Activated CD4-positive, alpha-beta T cell treated with anti-CD3 and anti-CD28 coated beads for 24 hours (primary cell): Measurements from ENCODE around the gene CCDC3.
A peak's percentile ranks its signal among the peaks of the same experiment; 100 is the strongest.
"Not testable (repeated sequence)": the region's sequence is repeated elsewhere in the genome, so short reads cannot be mapped to it uniquely, and the experiment has no call there.

Experiments used
- DNase-seq, 2 donors: peaks; one replicate each; pipeline ENCODE4 v3.0.0-alpha.2; 2020; ENCODE audit warnings: low read depth in 2 of 2

The CCDC3 gene

DNA sequence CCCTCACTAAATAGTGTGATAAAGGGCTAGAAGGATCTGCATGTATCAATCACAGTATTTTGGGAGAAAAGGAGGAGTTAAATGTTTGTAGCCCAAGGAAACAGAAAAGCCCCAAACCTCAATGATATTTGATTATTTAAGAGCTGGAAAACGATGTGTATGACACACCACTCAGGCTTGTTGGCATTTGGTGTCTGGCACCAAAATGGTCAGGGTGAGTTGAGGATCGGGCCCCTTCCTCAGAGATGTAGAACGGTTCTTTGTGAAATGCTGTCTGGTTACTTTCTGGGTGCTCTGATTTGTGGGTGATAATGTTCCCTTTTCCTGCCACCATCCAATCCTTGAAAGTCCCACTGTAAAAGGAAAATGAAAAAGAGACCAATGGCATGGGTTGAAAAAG, 113.7 kb downstream of the CCDC3 start:
- DNase-seq, result no peak

DNA sequence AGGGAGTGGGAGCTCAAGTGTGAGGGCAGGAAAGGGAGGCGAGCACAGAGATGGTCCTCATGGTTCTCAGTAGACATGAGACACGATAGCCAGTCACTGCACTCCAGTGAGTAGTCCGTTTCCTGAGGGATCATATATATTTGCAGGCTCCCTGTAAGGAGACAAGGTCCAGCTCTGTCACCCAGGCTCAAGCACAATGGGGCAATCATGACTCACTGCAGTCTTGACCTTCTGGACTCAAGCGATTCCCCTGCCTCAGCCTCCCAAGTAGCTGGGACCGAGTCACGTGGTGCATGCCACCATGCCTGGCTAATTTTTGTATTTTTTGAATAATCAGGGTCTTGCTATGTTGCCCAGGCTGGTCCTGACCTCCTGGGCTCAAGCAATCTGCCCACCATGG, 116.7 kb downstream of the CCDC3 start:
- DNase-seq, result no peak

DNA sequence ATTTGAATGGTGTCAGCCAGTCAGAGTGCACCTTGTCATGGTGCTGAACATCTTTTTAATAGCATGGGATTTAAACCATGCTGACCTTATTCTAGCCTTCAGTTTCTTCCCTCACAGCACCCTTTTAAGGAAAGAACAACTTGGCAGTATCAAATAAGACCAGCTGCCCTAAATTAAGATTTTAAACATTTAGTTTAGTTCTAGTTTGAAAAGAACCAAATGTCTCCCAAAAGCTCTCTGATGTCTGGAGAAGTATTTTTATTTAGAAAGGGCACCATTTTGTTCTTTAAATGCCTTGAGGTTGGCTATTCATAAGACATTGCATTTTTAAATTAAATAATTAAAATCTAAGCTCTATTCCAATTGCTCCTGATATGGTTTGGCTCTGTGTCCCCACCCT, 121.1 kb downstream of the CCDC3 start:
- no peak for DNase-seq

GRCh38 chr10:12877150-12877549, 124.4 kb downstream of the CCDC3 start:
- no peak for DNase-seq

GRCh38 chr10:12876266-12876665, 125.2 kb downstream of the CCDC3 start:
- no peak for DNase-seq

GRCh38 chr10:12875100-12875499, 126.4 kb downstream of the CCDC3 start:
- no peak for DNase-seq

- no peak for DNase-seq
Observed at GRCh38 chr10:12874501-12874900, 127.0 kb downstream of the CCDC3 start.

DNA sequence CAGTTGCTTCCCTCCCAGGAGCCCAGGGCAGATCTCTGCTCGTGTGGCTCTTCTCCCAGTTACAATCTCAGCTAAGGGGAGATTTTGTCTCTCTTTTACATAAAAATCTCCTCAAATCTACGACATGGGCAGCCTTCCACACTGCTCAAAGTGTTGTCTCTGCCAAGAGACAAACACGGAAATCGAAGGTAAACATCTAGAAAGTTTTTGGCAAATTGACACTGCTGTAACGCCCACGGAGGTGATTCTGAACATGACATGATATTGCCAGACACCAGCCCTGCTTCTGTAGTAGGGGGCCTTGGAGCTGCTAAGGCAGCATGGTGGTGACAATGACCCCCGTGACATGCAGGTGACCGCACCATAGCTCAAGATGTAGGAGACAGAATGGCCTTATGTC, 128.3 kb downstream of the CCDC3 start:
- no peak for DNase-seq

GRCh38 chr10:12872577-12872976, 128.9 kb downstream of the CCDC3 start:
- no peak for DNase-seq

GRCh38 chr10:12869427-12869826, 132.1 kb downstream of the CCDC3 start:
- DNase-seq, result no peak

DNA sequence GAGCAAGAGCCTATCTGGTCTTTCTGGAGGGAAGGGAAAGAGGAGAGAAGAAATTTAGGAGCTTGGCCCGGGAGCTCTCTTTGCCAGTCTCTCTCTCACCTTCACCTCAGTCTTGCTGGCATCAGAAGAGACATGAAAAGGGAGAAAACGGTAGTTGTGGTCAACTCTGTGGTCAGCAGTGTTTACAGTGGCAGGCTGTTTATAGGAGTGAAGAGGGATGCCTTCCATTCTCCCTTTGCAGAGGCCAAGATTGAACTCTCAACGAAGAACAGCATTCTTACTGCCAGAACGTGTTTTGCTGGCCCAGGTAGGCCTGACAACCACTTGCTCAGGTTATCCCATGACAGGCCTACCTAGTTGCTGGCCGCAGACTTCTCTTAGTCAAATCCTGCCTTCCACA, 133.3 kb downstream of the CCDC3 start:
- DNase-seq, result no peak

DNA sequence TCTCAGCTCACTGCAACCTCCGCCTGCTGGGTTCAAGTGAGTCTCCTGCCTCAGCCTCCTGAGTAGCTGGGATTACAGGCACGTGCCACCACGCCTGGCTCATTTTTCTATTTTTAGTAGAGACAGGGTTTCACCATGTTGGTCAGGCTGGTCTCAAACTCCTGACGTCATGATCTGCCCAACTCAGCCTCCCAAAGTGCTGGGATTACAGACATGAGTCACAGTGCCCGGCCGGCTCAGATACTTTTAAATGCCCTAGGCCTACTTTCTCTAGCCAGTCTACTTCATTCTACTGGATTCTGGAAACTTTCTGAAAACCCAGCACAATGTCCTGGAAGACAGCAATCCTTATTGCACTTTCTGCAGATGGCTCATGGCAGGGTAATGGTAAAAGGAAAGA, 136.0 kb downstream of the CCDC3 start:
- not testable (repeated sequence) for DNase-seq

DNA sequence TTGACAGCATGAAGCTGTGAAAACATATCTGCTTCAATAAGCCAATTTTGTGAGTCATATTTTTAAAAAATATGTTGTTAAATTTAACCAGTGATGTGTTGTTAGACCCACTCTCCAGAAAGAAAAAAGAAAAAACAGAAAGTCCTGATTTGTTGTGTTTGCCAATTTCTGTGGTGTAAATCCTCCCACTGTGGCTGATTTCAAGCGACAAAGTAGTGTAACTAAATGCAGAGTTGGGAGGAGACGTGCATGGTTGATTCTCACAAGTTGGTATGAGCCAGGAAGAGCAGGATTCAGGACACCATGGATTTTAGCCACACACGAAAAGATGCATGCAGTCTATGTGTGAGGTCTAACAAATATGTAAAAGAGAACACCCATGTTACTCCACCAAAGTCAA, 139.1 kb downstream of the CCDC3 start:
- no peak for DNase-seq

DNA sequence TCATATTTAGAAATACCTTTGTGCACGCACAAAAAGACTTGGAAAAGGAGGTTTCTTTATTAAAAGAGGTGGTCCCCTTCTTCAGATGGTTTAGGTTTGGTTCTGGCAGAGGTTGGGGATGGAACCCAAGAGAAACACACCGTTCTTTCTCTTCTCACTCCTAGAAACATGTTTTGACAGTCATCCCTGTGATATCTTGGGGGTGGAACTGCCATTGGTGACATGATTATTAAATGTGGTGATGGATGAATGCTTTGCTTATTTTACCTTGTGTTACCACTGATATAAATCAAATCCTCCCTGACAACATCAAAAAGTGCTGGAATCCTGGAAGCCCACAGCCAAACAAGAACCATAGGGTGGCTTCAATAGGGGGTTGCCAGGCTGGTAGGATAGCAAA, 146.5 kb downstream of the CCDC3 start:
- DNase-seq, result no peak

- no peak for DNase-seq
Observed at GRCh38 chr10:12852687-12853086, 148.8 kb downstream of the CCDC3 start.

DNA sequence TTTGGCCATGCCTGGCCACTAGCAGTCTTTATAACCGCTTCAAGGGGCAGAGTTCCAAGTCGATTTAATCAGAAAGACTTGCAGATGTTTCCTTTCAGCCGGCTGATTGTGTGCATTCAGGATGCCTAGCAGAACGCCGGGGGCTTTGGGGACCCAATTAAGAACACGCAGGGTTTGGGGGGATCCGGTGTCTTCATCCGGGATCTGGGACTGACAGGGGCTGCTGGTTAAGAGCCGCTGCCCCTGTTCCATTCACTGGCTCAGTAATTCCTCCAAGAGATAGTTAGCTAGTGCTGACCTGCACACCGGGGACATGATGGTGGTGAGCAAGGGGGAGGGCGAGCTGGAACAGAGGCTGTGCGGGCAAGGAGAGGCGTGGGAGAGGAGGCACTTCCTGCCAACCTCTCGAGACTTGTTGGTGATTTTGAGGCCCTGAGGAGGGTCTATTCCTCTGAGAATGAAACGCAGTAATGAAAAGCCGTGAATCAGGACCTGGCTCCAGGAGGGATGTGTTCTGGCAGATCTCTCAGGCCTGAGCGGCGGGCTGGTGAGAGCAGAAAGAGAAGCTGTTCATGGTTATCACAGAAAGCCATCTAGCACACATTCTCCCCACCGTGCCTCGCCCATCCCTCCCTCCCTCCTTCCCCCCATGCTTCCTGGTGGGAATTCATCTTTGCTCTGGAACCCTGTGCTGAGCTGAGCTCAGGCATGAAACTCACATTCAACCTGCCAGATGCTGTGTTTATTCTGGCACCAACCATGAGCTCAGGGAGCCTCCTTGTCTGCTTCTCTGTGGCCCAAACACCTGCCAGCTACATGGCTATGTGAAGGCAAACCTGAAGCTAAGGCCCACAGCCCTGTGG, 152.0 kb downstream of the CCDC3 start:
- DNase-seq, result no peak

DNA sequence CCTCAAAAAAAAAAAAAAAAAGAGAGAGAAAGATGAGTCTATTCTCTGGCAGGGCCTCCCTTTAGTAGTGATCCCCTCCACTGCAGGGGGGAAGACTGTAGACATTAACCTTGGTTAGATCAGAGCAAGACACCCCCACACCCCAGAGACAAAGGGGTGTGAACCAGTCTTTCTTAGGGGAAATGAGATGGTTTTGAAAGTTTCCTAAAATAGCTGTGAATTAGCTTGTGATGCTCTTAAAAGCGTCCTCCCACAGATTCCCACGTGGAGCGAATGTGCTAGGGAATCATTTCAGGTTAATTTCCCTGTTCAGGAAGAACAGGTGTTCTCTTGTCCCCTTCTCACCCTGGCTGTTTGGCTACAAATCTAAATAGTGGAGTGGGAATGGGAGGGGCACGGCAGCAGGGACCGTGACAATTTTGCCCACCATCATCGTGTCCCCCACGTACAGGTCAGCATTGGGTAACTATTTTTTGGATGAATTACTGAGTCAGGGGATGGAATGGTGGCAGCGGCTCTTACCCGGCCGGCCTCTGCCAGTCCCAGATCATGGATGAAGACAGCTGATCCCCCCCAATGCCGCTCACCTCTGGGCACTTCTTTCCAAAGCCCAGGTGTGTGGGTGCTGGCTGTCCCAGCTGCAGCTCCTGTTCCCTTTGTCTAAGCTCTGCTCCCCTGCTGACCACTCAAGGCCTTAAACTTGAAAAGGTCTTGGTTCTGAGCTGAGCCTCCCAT, 152.9 kb downstream of the CCDC3 start:
- no peak for DNase-seq

GRCh38 chr10:12847361-12847975, 154.0 kb downstream of the CCDC3 start:
- peak in 1 of 2 donors; percentile 4 for DNase-seq

DNA sequence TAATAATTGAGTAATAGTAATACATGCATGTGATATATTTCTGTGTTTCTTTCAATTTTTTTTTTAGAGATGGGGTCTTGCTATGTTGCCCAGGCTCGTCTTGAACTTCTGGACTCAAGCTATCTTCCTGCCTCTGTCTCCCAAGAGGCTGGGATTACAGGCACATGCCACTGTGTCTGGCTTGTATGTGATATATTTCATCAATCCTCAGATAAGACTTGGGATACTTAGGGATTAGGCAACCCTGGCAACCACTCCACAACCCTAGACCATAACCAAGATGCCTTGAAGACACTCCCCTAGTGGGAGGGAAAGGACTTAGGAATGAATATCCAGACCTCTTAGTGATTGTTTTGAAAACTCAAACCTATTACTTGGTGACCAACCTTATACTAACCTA, 154.8 kb downstream of the CCDC3 start:
- DNase-seq, result no peak
